ENCODE measurements around the gene OSGEP. TPM values are rescaled to one million over a fixed set of nuclear protein-coding genes. Genes with fewer than 3 reads are reported as not detected.

The OSGEP gene
- 63.1 and 64.3 TPM in 2 replicates for total RNA-seq (2022)
- percentile 90 among the genes with signal in this experiment for Bru-seq, nascent RNA
- percentile 92 among the genes with signal in this experiment for BruChase-seq, experiment 1, labeled RNA remaining after a 2-hour chase
- percentile 84 among the genes with signal in this experiment for BruChase-seq, experiment 2, labeled RNA remaining after a 6-hour chase
- long read RNA-seq, transcript OSGEP-201 (11 exons, 2,002 nt), result major isoform, 51 of 71 reads
- long read RNA-seq, partial matches to known transcripts, result 2 of 71 reads
- long read RNA-seq, other reads (novel, unspliced or antisense), result 15 of 71 reads

DNA sequence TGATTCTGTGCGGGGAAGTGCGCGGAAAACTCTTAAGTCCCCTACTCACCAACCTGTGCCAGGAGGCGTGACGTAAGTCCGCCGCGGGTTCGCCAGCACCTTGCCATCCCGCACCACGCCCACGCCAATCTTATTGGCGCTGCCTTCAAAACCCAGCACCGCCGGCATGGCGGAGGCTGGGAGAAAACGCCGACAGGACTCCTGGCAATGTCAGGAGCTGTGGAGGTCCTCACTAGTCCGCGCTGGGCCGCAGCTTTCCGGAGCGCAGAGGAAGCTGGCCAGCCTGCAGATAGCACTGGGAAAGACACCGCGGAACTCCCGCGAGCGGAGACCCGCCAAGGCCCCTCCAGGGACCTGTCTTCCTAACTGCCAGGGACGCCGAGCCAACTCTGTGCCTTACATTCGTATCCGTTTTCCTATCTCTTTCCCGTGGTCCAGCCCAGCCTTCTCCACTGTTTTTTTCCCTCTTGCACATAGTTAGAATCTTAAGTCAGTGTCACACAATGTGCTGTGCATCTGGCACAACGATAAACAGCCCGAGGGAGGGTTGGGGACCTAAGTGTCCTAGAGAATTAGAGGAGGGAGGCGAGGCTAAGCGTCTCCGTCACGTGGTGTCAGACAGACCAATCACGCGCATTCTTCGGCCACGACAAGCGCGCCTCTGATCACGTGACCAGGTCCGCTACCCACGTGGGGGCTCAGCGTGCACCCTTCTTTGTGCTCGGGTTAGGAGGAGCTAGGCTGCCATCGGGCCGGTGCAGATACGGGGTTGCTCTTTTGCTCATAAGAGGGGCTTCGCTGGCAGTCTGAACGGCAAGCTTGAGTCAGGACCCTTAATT is at the start of gene OSGEP, which contains the start of gene APEX1:
Gene OSGEP (minus strand): TSS at position 297 of the 839 bp plus-strand sequence. CDS start 129 bp downstream, at position 168.
Gene APEX1 (plus strand): TSS at position 711 of the 839 bp plus-strand sequence. CDS start 420 bp downstream, outside the sequence.
- Histone ChIP-seq H3K36me3 (ENCODE audit: control insufficient read depth, insufficient read depth, low read length) (peaks cover 7% of the 10 kb centered on the region), H3K4me1 (no peaks in the 10 kb centered on the region), H3K27me3 (replicated peaks; ENCODE audit: control insufficient read depth, insufficient read depth, low read length) (no peaks in the 10 kb centered on the region), H3K9me3 (no peaks in the 10 kb centered on the region), H3K4me3 (ENCODE audit: low read depth, low read length) (peak within 1 kb of the TSS; percentile 63)
- peak; percentile 97 to 99 for DNase-seq
- Mint-ChIP-seq H3K36me3 (ENCODE audit: insufficient read depth, unreplicated experiment) (peaks cover 35% of the 10 kb centered on the region), H3K9me3 (ENCODE audit: unreplicated experiment) (no peaks in the 10 kb centered on the region), H3K4me3 (ENCODE audit: unreplicated experiment) (no peak within 1 kb of the TSS), H3K27ac (ENCODE audit: unreplicated experiment) (no peak within 1 kb of the TSS), H3K4me1 (ENCODE audit: low read depth, unreplicated experiment) (peaks cover 1% of the 10 kb centered on the region), H3K27me3 (ENCODE audit: insufficient read depth, unreplicated experiment) (no peaks in the 10 kb centered on the region)
- TF ChIP-seq, protein P1, sequence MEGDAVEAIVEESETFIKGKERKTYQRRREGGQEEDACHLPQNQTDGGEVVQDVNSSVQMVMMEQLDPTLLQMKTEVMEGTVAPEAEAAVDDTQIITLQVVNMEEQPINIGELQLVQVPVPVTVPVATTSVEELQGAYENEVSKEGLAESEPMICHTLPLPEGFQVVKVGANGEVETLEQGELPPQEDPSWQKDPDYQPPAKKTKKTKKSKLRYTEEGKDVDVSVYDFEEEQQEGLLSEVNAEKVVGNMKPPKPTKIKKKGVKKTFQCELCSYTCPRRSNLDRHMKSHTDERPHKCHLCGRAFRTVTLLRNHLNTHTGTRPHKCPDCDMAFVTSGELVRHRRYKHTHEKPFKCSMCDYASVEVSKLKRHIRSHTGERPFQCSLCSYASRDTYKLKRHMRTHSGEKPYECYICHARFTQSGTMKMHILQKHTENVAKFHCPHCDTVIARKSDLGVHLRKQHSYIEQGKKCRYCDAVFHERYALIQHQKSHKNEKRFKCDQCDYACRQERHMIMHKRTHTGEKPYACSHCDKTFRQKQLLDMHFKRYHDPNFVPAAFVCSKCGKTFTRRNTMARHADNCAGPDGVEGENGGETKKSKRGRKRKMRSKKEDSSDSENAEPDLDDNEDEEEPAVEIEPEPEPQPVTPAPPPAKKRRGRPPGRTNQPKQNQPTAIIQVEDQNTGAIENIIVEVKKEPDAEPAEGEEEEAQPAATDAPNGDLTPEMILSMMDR (IDR thresholded peaks at IDR 0.05; ENCODE audit: insufficient read depth in 1 of 2, low read depth in 1 of 2, low read length in 1 of 2, severe bottlenecking in 1 of 2, unreplicated experiment in 1 of 2), result no peak
- BruUV-seq (replicated peaks), result no TSS peak
- CTCF ChIA-PET, result interaction anchor here (0.6 to 1.0 kb wide), 4 partner anchors 37 to 227 kb away, joined by 3 to 9 read pairs (median 4); no protein-coding TSS in a partner anchor
- intact Hi-C loops (cut with micrococcal nuclease; ENCODE audit: unreplicated experiment), result loop anchor here (1.0 to 5.0 kb wide), 5 partner anchors 36 to 1058 kb away; partner anchors contain the start of genes CCNB1IP1, METTL3 and PARP2
- POLR2A ChIA-PET, result interaction anchor here (0.6 to 2.2 kb wide), 13 partner anchors 10 to 1001 kb away, joined by 3 to 26 read pairs (median 5); partner anchors contain the start of genes CHD8, PARP2, PNP and TEP1

- ChIA-PET CTCF (no interaction called here), POLR2A (no interaction called here)
- no peaks in the 10 kb centered on the region for H3K36me3 ChIP-seq (ENCODE audit: control insufficient read depth, insufficient read depth, low read length)
- H3K27me3 ChIP-seq (replicated peaks; ENCODE audit: control insufficient read depth, insufficient read depth, low read length), result no peaks in the 10 kb centered on the region
- intact Hi-C loops (cut with micrococcal nuclease; ENCODE audit: unreplicated experiment), result no loop called here
- peaks cover 5% of the 10 kb centered on the region; the same call in 1 of the 2 replicates for H3K4me1 ChIP-seq
- H3K27me3 Mint-ChIP-seq (ENCODE audit: insufficient read depth, unreplicated experiment), result peaks cover 3% of the 10 kb centered on the region
- H3K9me3 Mint-ChIP-seq (ENCODE audit: unreplicated experiment), result no peaks in the 10 kb centered on the region
- TF ChIP-seq, protein P1 (IDR thresholded peaks at IDR 0.05; ENCODE audit: insufficient read depth in 1 of 2, low read depth in 1 of 2, low read length in 1 of 2, severe bottlenecking in 1 of 2, unreplicated experiment in 1 of 2), result no peak
- H3K36me3 Mint-ChIP-seq (ENCODE audit: insufficient read depth, unreplicated experiment), result no peaks in the 10 kb centered on the region
- H3K4me1 Mint-ChIP-seq (ENCODE audit: low read depth, unreplicated experiment), result peaks cover 14% of the 10 kb centered on the region
- BruUV-seq (replicated peaks), result no TSS peak
- no peak for DNase-seq
- no peak overlapping the region for H3K27ac Mint-ChIP-seq (ENCODE audit: unreplicated experiment)
- no peak overlapping the region for H3K4me3 Mint-ChIP-seq (ENCODE audit: unreplicated experiment)
- H3K4me3 ChIP-seq (ENCODE audit: low read depth, low read length), result no peak overlapping the region
- H3K9me3 ChIP-seq, result no peaks in the 10 kb centered on the region
Measured at GRCh38 chr14:20503898-20504297, 49.3 kb upstream of the OSGEP start.

DNA sequence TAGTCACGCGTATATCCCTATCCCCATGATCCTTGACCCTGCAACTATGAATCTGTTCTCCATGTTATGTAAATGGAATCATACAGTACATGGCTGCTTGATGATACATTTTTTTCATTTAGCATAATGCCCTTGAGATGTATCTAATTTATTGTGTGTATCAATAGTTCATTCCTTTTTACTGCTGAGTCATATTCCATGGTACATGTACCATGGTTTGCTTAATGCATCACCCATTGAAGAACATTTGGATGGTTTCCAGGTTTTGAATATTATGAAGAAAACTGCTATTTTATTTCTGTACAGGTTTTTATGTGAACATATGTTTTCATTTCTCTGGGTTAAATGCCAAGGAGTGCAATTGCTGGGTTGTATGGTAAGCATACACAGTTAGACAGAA is 46.7 kb upstream of the OSGEP start:
- no TSS peak for BruUV-seq (replicated peaks)
- peaks cover 18% of the 10 kb centered on the region for H3K4me1 Mint-ChIP-seq (ENCODE audit: low read depth, unreplicated experiment)
- H3K27ac Mint-ChIP-seq (ENCODE audit: unreplicated experiment), result no peak overlapping the region
- POLR2A ChIA-PET, result no interaction called here
- H3K4me3 ChIP-seq (ENCODE audit: low read depth, low read length), result no peak overlapping the region
- no peaks in the 10 kb centered on the region for H3K36me3 Mint-ChIP-seq (ENCODE audit: insufficient read depth, unreplicated experiment)
- no peaks in the 10 kb centered on the region for H3K36me3 ChIP-seq (ENCODE audit: control insufficient read depth, insufficient read depth, low read length)
- no peak for DNase-seq
- H3K9me3 ChIP-seq, result no peaks in the 10 kb centered on the region
- no peaks in the 10 kb centered on the region for H3K9me3 Mint-ChIP-seq (ENCODE audit: unreplicated experiment)
- H3K4me3 Mint-ChIP-seq (ENCODE audit: unreplicated experiment), result no peak overlapping the region
- peaks cover 7% of the 10 kb centered on the region; the same call in 1 of the 2 replicates for H3K4me1 ChIP-seq
- no peaks in the 10 kb centered on the region for H3K27me3 ChIP-seq (replicated peaks; ENCODE audit: control insufficient read depth, insufficient read depth, low read length)
- TF ChIP-seq, protein P1 (IDR thresholded peaks at IDR 0.05; ENCODE audit: insufficient read depth in 1 of 2, low read depth in 1 of 2, low read length in 1 of 2, severe bottlenecking in 1 of 2, unreplicated experiment in 1 of 2), result no peak
- CTCF ChIA-PET, result no interaction called here
- intact Hi-C loops (cut with micrococcal nuclease; ENCODE audit: unreplicated experiment), result no loop called here
- peaks cover 3% of the 10 kb centered on the region for H3K27me3 Mint-ChIP-seq (ENCODE audit: insufficient read depth, unreplicated experiment)

Measured in Caco-2 (cell line).